Forelimb muscle (tissue), 1 donor: ENCODE results near the gene COL27A1. TPM values are rescaled to one million over a fixed set of nuclear protein-coding genes. Genes with fewer than 3 reads are reported as not detected.
"Not testable (repeated sequence)": the region's sequence is repeated elsewhere in the genome, so short reads cannot be mapped to it uniquely, and the experiment has no call there.

Experiments
- DNase-seq: peaks from one replicate; pipeline ENCODE4 v3.0.0-alpha.2; 2013; ENCODE audit warnings: low read depth
- polyA plus RNA-seq: library from polyadenylated mRNA; unstranded; fragments of 120-200 nt; gene quantifications from one replicate; pipeline ENCODE4 v1.2.1, GENCODE V29; 2013; ENCODE audit not compliant: insufficient read length

The COL27A1 gene
- polyA plus RNA-seq, 1 donor: 35.4 TPM

DNA sequence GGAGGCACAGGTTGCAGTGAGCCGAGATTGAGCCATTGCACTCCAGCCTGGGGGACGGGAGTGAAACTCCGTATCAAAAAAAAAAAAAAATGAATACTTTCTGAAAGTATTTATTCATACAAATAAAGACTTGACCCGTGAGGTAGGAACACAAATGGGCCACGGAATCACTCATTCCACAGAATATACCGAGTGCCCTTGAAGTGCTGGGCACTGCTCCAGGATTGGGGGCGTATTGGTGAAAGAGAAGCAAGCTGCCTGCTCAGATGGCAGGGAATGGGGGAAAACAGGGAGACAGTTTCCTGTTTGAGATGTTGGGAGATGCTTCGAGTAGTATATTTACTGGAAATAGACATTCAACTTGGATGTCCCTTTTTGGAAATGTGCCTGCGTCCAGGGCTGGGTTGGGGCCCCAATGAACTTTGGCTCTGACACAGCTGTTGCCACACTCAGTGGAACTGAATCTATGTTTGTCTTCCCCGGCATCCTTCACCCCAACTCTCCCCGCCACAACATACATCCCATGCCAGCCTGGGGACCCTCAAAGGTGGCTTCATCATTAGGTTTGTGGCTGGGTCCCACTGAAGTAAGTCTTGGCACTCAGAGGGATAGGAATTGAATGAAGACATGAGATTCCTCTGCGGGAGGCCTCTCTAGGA is 167.0 kb downstream of the COL27A1 start:
- DNase-seq: not testable (repeated sequence)

DNA sequence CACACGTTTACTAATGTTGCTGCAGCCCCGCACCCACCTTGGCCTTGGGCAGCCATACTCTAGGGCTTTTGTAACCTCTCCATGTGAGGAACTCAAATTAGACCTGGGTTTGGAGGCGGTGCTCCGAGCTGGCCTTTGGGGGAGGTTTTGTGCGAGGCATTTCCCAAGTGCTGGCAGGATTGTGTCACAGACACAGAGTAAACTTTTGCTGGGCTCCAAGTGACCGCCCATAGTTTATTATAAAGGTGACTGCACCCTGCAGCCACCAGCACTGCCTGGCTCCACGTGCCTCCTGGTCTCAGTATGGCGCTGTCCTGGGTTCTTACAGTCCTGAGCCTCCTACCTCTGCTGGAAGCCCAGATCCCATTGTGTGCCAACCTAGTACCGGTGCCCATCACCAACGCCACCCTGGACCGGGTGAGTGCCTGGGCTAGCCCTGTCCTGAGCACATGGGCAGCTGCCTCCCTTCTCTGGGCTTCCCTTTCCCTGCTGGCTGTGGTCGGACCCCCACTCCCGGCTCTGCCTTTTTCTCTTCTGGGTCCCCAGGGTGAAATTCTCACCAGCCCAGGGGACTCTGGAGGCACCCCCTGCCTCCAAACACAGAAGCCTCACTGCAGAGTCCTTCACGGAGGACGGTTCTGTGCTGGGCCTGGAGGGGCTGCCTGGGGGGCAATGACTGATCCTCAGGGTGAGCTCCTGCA is 167.6 kb downstream of the COL27A1 start, which contains the start of gene ORM1:
ORM1 (plus strand) TSS at position 268 of the 701 bp plus-strand sequence; CDS start at position 304, 36 bp downstream.
- DNase-seq: not testable (repeated sequence)

DNA sequence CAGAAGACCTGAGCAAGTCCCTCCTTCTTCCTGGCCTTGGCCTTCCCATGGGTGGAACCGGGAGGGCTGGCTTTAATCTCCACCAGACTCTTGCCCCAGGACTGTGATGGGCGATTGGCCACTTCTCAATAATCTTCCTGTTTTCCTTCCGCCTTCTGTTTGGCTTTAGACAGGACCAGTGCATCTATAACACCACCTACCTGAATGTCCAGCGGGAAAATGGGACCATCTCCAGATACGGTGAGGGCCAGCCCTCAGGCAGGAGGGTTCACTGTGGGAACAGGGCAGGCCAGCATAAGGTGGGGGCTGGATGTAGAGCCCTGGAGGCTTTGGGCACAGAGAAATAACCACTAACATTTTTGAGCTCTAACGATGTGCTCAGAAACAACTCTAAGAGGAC is 168.5 kb downstream of the COL27A1 start:
- DNase-seq: not testable (repeated sequence)

DNA sequence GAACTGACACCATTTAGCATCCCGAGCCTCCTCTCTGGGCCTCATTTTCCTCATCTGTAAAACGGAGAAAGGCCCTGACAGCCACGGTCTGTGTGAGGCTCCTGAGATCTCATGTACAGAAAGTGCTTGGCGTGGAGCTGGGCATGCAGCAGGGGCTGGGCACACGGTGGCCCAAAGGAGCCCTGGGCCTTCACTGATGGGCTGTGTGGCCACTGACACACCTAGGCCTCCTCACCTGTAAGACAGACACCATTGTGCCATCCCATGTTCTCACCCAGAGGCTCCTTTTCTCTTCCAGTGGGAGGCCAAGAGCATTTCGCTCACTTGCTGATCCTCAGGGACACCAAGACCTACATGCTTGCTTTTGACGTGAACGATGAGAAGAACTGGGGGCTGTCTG is 169.2 kb downstream of the COL27A1 start:
- no peak for DNase-seq

DNA sequence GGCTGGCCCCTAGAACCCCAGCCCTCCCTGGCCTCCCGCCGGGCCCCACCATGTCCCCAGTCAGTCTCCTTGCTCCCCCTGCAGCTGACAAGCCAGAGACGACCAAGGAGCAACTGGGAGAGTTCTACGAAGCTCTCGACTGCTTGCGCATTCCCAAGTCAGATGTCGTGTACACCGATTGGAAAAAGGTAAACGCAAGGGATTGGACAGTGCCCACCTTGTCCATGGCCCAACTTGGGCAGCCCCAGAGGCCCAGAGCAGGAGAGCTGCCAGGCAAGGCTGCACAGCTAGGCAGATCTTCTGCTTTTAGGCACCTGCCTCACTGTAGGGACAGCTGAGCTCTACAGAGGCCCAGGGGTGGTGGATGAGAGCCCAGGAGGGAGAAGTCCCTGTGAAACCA is 169.6 kb downstream of the COL27A1 start:
- not testable (repeated sequence) for DNase-seq

DNA sequence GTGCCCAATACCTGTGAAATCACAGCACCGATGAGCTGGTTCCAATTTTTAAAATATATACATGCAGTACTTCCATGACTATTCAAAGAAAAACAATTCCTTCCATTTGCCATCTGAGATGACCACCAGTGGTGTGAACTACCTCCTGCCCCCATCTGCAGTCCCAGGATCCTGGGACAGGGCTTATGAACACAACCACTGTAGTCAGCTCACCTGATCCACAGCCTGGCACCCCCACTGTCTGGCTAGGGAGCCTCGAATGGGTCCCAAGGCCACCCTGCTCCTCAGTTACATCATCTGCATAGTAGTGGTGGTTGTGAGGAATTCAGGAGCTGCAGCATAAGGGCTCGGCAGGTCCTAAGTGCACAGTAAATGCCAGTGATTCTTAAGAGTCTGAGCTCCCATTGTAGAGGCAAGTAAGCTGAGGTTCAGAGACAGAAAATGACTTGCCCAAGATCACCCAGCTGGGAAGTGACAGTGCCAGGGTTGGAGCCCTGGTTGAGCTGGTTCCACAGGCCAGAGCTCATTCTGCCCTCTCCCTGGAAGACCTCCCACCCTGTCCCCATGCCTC is 170.4 kb downstream of the COL27A1 start:
- DNase-seq: not testable (repeated sequence)

DNA sequence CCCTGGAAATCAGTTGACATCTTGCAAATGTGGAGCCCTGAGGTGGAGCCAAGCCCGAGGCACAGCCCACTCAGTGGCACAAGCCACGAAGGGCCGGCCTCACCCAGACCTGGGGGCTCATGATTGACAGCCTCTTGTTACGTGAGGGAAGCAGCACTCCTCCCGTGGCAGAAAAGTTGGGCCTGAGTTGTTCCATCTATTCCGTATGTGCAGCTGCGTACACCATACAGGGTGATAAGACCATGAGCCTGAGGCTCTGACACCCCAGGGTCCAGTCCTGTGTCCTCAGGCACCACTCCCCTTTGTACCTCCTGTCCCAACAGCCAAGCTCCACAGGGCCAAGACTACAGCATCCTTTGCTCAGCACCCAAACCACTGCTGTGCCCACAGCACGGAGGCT is 172.4 kb downstream of the COL27A1 start:
- no peak for DNase-seq

DNA sequence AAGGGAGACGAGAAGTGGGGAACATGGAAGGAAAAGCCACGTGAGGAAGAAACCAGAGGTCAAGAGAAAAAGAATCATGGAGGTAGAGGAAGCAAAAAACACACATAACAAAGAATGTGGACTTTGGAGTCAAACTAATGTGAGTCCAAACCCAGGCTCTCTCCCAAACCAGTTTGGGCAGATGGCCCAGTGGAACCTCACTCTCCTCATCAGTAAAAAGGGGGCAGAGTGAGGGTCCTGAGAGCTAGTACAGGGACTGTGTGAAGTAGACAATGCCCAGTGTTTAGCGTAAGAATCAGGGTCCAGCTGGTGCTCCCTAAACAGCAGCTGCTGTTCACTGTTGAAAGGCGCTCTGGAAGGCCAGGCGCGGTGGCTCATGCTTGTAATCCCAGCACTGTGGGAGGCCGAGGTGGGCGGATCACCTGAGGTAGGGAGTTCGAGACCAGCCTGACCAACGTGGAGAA is 173.1 kb downstream of the COL27A1 start:
- not testable (repeated sequence) for DNase-seq

DNA sequence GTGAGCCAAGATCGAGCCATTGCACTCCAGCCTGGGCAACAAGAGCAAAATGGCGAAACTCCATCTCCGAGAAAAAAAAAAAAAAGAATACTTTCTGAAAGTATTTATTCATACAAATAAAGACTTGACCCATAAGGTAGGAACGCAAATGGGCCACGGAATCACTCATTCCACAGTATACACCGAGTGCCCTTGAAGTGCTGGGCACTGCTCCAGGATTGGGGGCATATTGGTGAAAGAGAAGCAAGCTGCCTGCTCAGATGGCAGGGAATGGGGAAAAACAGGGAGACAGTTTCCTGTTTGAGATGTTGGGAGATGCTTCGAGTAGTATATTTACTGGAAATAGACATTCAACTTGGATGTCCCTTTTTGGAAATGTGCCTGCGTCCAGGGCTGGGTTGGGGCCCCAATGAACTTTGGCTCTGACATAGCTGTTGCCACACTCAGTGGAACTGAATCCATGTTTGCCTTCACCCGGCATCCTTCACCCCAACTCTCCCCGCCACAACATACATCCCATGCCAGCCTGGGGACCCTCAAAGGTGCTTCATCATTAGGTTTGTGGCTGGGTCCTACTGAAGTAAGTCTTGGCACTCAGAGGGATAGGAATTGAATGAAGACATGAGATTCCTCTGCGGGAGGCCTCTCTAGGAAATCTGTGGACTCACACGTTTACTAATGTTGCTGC is 173.7 kb downstream of the COL27A1 start:
- not testable (repeated sequence) for DNase-seq

DNA sequence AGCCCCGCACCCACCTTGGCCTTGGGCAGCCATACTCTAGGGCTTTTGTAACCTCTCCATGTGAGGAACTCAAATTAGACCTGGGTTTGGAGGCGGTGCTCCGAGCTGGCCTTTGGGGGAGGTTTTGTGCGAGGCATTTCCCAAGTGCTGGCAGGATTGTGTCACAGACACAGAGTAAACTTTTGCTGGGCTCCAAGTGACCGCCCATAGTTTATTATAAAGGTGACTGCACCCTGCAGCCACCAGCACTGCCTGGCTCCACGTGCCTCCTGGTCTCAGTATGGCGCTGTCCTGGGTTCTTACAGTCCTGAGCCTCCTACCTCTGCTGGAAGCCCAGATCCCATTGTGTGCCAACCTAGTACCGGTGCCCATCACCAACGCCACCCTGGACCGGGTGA is 174.3 kb downstream of the COL27A1 start, which contains the start of gene ORM2:
ORM2 (plus strand) TSS at position 245 of the 398 bp plus-strand sequence; CDS start at position 281, 36 bp downstream.
- not testable (repeated sequence) for DNase-seq

DNA sequence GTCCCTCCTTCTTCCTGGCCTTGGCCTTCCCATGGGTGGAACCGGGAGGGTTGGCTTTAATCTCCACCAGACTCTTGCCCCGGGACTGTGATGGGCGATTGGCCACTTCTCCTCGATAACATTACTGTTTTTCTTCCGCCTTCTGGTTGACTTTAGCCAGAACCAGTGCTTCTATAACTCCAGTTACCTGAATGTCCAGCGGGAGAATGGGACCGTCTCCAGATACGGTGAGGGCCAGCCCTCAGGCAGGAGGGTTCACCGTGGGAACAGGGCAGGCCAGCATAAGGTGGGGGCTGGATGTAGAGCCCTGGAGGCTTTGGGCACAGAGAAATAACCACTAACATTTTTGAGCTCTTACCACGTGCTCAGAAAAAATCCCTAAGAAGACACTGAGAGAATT is 175.3 kb downstream of the COL27A1 start:
- no peak for DNase-seq

DNA sequence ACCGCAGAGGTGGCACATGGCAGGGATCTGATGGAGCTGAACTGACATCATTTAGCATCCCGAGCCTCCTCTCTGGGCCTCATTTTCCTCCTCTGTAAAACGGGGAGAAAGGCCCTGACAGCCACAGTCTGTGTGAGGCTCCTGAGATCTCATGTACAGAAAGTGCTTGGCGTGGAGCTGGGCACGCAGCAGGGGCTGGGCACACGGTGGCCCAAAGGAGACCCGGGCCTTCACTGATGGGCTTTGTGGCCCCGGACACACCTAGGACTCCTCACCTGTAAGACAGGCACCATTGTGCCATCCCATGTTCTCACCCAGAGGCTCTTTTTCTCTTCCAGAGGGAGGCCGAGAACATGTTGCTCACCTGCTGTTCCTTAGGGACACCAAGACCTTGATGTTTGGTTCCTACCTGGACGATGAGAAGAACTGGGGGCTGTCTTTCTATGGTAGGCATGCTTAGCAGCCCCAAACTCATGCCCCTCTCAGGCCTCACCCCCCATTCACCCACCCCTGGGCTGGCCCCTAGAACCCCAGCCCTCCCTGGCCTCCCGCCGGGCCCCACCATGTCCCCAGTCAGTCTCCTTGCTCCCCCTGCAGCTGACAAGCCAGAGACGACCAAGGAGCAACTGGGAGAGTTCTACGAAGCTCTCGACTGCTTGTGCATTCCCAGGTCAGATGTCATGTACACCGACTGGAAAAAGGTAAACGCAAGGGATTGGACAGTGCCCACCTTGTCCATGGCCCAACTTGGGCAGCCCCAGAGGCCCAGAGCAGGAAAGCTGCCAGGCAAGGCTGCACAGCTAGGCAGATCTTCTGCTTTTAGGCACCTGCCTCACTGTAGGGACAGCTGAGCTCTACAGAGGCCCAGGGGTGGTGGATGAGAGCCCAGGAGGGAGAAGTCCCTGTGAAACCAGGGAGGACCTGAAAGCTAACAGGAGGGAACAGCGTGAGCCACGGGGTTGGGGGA is 176.2 kb downstream of the COL27A1 start:
- not testable (repeated sequence) for DNase-seq

DNA sequence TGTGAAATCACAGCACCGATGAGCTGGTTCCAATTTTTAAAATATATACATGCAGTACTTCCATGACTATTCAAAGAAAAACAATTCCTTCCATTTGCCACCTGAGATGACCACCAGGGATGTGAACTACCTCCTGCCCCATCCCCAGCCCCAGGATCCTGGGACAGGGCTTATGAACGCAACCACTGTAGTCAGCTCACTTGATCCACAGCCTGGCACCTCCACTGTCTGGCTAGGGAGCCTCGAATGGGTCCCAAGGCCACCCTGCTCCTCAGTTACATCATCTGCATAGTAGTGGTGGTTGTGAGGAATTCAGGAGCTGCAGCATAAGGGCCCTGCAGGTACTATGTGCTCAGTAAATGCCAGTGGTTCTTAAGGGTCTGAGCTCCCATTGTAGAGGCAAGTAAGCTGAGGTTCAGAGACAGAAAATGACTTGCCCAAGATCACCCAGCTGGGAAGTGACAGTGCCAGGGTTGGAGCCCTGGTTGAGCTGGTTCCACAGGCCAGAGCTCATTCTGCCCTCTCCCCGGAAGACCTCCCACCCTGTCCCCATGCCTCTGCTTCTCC is 177.2 kb downstream of the COL27A1 start:
- DNase-seq: not testable (repeated sequence)

DNA sequence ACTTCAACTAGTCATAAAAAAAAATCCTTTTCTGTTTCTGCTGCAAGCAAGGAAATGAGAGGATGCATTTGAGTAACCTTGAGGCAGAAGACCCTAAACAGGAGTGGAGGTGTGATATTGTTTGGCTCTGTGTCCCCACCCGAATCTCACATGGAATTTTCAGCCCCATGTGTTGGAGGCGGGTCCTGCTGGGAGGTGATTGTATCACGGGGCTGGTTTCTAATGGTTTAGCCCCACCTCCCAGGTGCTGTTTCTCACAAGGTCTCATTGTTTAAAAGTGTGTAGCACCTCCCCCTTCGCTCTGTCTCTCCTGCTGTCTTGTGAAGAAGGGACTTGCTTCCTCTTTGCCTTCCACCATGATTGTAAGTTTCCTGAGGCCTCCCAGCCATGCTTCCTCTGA is 178.4 kb downstream of the COL27A1 start:
- DNase-seq: not testable (repeated sequence)

DNA sequence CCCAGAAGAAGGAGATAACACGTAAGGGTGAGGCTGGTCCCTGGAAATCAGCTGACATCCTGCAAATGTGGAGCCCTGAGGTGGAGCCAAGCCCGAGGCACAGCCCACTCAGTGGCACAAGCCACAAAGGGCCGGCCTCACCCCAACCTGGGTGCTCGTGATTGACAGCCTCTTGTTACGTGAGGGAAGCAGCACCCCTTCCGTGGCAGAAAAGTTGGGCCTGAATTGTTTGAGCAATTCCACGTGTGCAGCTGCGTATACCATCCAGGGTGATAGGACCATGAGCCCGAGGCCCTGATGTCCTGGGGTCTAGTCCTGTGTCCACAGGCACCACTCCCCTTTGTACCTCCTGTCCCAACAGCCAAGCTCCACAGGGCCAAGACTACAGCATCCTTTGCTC is 179.2 kb downstream of the COL27A1 start:
- no peak for DNase-seq

DNA sequence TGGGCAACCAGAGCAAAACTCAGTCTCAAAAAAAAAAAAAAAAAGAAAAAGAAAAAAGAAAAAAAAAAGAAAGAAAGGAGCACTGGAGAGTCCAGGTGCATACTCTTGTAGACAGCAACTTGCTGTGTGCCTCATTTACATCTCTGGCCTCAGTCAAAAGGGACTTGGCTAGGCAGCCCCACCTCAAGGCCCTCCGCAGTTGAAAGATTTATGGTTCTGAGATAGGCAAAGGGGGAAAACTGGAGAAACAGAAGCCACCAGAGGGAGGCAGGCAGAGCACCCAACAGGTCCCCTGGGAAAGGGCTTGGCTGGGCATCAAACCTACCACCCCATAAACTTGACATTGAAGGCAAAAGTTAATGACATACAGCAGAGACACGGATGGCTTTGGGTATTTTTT is 180.4 kb downstream of the COL27A1 start:
- DNase-seq: no peak

DNA sequence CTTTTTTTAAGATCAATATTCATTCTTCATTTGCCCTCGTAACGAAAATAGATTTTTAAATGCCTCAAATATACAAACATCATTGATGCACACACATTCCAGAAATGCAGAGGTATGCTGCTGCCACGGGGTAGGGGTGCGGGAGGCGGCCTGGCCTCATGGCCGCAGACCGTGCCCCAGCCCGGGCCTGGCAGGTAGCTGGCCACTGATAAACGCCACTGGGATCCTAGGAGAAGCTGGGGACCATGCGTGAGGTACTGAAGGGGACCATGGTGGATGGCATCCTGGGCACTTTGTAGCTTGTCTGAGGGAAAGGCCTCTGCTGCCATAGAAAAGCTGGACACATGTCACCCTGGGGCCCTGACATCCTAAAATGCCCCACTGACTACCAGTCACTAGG is 180.8 kb downstream of the COL27A1 start:
- no peak for DNase-seq

DNA sequence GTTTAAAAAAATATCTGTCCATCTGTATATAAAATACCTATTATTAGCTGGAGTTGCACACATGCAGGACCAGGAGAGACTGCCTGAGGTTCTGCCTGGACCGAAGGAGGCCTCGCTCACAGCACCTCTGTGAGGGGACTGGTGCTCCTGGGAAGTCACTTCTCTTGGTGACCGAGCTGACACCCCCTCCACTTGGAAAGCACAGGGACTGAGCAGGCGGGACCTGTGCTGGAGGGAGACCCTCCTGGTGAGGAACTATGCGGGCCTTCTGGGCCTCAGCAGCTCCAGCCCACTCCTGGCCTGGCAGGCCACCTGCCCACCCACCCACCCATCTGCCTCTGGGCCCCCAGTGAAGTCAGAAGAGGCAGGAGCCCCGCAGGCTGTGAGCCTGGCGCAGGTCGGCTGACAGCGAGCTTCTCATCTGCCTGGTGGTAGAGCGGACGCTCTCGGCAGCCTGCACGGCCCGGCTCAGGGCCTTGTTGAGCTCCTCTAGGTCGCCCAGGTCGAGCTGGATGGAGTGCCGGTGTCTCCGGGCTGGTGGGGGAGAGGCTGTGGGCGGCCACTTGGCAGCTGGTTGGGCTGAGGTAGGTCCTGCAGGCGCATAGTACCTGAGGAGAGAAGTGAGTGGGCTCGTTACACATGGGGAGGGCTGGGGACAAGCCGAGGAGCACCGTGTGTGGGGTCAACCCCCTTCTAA is 181.5 kb downstream of the COL27A1 start:
- DNase-seq: no peak

DNA sequence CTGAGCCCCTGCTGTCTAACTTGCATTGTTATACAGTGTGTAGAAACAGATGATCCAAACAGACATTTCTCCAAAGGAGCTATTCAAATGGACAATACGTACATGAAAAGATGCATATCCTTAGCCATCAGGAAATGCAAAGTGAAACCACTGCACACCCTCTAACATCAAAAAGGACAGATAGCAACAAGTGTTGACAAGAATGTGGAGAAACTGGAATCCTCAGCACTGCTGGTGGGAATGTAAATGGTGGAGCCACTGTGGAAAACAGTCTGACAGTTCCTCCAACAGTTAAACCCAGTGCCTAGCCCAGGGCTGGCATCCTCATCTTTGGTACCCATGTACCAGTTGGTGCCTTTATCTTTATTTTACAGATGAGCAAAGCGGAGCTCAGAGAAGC is 182.8 kb downstream of the COL27A1 start:
- DNase-seq: no peak
